DLD1 (cell line): Measurements from ENCODE around the gene GRAMD1A.
"Not testable (repeated sequence)": the region's sequence is repeated elsewhere in the genome, so short reads cannot be mapped to it uniquely, and the experiment has no call there.

ENCODE experiments used
- in situ Hi-C: cut with HindIII; loops from 2 replicates; pipeline ENCODE4 v1.10.0; 2017; ENCODE audit warnings: low sequenced_read_pairs

Gene GRAMD1A

DNA sequence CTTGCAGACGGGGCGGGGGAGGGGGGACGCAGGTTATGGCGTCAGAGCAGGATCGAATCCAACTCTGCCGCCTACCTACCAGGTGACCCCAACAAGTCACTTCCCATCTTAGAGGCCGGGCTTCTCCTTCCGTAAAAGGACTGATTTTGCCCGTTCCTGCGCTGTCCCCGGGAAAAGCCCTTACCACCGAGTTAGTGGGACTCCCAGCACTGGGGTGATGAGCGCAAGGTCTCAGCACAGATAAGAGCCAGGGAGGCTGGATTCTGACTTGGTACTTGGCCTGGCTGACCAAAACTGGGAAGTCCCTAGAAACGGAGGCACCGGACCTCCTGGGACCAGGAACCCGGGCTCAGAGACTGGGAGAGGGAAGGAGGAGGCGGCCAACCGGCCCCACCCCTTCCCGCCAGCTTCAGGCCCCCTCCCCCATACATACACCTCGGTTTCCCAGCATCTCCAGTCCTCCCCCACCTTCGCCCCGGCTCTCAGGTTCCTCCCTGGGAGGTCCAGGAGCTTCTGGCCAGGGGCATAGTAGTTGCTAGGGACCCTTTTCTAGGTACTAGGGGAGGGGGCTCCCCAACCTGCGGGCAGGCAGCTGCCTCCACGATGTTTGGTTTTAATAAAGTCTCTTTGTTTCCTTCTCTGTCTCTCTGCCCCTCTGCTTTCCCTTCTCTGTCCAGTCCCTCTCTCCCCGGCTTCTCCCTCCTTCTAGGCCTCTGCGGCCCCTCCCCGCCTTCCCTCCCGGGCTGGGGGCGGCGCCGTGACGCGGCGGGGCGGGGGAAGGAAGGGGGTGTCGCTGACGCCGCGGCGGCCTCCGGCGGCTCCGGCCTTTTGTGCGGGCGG lies at the start of gene GRAMD1A:
GRAMD1A (plus strand) TSS at position 826 of the 840 bp plus-strand sequence. CDS start 156 bp downstream, outside the sequence.
- in situ Hi-C loops = no loop called here

DNA sequence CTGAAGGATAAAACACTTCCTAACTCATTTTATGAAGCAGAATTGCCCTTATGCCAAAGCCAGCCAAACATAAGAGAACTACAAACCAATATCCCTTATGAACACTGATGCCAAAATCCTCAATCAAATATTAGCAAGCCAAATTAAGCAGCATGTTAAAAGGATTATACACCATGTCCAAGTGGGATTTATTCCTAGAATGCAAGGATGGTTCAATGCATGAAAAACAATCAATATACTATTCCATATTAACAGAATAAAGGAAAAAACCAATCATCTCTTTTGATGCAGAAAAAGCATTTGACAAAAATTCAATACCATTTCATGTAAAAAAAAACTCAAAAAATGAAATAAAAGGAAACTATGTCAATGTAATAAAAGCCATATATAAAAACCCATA lies 47.0 kb upstream of the GRAMD1A start:
- in situ Hi-C loops = no loop called here

DNA sequence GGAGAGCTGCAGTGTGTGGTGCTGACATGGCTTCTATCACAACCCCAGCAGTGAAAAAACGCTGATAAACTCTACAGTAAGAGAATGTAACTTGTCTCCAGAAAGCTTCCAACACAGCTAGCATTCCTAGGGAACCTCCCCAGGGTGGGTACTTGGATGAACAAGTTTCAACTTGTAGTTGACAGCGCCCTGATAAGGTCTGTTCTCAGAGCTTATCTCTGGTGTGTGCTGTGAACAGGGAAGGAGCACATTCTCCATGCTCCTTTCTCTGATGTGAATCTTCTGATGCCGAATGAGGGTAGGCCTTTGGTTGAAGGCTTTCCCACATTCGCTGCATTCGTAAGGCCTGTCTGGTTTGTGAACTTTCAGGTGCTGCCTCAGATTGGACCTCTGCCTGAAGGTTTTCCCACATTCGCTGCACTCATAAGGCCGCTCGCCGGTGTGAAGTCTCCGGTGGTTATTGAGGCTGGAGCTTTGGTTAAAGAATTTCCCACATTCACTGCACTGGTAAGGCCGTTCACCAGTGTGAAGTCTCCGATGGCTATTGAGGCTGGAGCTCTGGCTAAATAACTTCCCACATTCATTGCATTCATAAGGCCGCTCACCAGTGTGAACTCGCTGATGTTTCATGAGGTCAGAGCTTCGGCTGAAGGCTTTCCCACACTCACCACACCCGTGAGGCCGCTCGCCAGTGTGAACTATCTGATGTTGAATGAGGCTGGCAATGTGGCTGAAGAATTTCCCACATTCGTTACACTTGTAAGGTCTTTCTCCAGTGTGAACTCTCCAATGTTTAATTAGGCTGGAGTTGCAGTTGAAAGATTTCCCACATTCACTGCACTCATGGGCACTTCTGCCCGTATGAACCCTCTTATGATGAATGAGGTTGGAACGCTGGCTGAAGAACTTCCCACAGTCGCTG lies 42.0 kb upstream of the GRAMD1A start:
- in situ Hi-C loops = no loop called here

DNA sequence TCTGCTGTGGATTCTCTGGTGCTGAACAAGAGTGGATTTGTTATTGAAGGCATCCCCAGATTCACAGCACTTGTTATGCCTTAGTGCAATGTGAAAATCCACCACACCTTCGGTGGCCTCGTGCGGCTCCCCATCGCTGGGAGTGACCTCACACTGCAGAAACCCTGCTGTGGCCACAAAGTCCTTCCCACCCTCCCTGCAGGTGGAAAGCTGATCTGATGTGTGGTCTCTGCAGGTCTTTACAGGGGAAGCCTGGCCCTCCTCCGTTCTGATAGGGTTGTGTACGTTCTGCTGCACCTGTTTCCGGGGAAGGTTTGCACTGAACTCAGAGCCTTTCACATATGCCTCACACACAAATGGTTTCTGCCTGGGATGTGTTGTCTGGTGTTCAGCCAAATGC lies 41.1 kb upstream of the GRAMD1A start:
- in situ Hi-C loops = no loop called here

DNA sequence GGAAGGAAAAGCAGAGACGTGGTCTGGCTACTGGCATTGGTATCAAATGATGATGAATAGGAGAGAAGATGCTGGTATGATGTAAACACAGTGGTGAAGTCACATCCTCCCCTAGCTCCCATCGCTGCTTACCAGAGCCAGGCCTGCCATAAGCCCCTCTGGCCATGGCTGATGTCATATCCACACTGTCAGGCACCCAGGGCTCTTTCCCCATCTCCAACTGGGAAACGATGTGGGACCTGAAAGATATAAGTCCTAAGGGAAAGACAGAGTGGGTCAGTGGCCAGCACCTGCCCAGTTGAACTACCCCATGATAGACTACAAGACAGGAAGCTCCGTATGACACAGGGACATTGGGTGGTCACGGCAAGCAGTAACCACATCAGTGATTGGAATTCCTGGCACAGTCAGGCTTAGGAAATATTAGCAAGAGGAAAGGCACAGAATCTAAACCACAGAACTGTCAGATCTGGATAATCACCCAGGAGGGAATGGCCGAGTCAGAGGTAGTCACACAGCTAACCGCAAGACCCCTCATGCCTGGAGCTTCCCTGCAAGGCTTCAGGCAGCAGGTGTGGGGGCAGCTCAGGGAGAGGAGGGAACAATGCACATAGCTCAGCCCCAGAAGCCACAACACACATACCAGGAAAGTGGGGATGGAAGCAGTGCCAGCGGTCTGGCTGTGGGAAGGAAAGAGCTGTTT lies 39.9 kb upstream of the GRAMD1A start:
- in situ Hi-C loops = no loop called here

DNA sequence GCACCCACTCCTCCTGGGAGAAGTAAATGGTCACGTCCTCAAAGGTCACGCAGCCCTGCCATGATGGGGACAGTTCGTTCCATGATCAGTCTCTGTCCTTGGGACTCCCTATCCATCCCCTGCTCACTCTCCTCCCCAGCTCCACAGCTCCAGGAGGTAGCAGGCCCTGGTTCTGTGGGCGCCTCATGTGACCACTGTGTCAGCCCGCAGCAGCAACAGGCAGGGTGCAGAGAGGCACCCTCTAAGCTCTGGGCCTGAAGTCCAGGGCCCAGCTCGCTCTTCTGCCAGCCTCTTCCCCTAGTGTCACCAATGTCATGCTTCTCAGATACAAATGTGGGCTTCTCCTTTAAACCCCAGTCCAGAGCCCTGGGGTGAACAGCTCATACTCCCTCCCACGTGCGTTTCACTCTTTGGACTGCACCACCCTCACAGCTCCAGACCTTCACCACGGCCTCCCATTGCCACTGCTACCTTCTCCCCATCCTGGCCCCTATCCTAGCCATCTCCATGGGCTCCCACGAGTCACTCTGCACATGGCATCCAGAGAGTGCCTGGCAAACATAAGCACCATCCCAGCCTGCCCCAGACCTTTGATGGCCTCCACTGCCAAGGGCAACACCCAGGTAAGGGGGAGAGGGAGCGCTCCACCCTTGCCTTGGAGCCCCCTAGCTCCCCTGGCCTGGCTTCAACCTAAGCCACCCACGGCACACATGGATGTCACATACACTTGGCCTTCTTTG lies 39.0 kb upstream of the GRAMD1A start:
- in situ Hi-C loops = no loop called here

DNA sequence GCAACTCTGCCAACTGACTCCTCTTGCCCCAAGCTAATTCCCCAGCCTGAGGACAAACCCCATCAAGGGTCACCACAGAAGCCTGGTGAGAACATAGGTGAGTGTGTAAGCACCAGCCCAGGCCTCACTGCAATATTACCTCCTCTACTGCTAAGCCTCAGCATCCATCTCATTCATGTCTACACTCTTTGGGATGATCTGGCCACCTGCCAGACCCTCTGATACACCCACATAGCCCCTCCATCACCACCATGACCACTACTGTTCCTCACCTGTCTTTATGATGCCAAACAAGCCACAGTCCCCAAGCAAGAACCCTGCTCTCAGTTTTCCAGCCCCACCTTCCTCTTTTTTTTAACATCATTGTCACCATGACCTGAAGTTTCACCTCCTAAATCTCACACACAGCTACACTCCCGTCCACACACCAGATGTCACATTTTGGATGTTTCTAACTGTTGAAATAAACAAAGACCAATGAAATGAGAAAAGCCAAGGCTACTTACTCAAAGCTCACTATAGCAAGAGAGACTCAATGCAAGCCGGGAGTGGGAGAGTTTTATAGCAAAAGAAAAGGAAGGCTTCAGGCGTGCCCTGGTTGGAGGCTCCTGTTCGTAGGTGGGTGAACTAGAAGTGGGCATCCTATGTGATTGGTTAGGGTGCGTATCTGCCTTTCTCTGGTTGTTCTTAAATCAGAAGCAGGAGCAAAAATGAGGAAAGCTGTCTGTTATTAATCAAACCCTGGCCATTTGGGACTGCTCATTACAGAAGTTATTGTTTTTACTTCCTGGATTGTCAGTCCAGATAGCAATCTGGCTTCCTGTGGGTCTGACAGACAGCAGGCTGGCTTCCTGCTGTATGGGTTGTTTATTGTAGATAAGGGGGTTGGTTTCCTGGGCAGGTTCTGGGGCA lies 38.1 kb upstream of the GRAMD1A start:
- in situ Hi-C loops = no loop called here

DNA sequence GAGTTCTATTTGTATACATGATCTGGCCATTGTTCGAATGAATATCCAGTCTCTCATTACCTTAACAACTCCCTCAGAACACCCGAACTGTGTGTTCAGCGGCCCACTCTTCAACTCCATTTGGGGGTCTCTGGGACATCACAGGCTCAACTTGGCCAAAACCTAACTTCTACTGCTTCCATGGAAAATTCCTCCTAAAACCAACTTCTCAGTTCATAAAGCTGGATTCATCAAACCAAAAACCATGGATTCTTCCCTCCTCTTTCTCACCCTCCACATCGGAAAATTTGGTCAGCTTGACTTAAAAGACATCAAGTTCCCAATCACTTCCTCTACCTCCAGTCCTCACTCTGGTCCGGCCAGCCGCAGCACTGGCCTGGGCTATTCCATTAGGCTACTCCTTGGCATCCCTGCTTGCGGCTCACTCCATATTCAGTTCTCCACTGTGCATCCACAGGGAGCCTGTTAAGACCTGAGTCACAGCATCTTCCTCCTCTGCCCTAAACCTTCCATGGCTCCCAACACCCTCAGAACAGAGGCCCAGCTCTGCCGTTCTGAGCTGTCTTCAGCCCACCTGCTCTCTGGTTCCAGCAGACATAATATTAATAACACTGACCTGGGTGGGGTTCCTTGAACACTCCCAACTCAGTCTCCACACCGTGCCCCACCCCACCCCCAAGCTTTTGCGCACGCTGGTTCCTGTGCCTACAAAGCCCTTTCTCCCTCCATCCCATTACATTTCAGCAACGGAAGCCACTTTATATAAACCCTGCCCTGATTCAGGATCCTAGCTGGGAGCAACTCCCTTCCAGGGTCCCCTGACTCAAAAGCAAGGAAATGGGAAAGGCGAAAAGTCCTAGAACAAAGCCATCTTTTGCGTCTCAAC lies 37.2 kb upstream of the GRAMD1A start:
- in situ Hi-C loops = no loop called here

DNA sequence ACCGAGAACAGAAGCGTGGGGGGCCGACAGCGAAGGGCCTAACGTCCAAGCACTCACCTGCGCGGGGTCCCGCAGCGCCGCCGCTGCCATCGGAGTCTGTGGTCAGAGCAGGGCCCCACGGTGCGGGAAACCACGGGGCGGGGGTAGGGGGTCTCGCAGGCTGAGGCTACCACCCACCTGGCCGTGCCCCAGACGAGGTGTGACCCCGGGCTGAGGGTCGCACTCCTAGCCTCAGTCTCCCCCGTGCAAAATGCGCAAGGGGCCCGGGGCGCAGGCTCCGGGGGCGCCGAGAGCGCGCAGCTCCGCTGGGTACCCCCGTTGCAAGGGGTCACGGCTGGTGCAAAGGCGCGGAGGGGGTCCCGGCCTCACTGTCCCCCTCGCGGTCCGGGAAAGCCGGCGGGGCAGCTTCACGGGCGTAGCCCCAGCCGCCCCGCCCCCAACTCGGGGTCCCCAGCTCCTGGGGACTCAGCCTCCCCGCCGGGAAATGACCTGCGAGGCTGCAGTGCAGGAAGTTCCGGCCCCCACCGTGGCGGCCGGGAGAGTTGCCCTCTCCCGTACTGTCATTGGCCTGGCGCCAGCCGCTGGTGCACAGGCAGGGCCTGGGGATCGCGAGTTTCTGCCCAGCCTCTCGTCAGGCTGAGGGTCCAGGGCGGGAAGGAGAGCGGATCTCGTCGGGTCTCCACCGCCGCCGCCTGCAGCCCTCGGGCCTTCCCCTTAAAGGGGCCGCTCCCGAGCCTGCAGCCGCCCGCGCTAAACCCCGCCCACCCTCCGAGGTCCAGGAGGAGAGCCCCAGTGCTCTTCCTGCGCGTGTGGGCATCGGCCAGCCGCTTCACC lies 36.3 kb upstream of the GRAMD1A start, which contains the start of gene ZNF792:
ZNF792 (minus strand) TSS at position 657 of the 834 bp plus-strand sequence; CDS start at position 90, 567 bp downstream.
- in situ Hi-C loops = no loop called here

DNA sequence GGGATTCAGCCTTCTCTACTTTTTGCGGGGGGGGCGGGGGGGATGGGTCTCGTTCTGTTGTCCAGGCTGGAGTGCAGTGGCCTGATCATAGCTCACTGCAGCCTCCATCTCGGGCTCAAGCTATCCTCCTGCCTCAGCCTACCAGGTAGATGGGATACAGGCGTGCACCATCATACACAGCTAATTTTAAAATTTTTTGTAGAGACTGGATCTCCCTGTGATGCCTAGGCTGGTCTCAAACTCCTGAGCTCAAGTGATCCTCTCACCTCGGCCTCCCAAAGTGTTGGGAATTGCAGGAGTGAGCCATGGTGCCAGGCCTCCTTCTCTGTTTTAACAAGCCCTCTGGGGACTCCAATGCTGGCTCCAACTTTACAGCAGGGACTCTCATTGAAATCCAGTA lies 35.5 kb upstream of the GRAMD1A start:
- in situ Hi-C loops = no loop called here

DNA sequence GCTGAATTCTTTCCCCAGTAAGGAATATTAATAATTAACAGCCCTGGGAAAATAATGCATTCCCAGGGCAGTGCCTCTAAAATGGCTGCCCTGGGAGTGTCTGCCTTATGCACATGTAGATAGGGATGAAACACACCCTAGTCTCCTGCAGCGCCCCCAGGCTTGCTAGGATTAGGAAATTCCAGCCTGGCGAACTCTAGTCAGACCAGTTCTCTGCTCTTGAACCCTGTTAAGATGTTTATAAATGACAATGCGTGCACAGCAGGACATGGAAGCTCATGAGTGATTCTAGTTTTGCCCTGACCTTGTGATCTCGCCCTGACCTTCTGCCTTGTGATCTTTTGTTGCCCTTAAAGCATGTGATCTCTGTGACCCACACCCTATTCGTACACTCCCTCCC lies 34.6 kb upstream of the GRAMD1A start:
- in situ Hi-C loops = not testable (repeated sequence)

DNA sequence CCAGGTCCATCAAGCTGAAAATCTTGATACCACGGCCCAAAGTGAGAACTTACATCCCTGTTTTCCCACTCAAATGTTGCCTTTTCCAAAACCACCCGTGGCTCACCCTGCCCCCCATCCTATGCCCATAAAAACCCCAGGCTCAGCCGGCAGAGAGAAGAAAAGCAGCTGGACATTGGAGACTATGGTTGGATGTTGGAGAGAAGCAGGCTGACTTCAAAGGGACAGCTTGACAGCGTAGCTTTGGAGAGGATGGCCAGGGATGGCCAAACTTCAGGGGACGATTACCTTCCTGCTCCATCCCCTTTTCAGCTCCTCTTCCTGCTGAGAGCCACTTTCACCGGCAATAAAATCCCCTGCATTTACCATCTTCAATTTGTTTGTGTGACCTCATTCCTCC lies 32.6 kb upstream of the GRAMD1A start:
- in situ Hi-C loops = no loop called here

DNA sequence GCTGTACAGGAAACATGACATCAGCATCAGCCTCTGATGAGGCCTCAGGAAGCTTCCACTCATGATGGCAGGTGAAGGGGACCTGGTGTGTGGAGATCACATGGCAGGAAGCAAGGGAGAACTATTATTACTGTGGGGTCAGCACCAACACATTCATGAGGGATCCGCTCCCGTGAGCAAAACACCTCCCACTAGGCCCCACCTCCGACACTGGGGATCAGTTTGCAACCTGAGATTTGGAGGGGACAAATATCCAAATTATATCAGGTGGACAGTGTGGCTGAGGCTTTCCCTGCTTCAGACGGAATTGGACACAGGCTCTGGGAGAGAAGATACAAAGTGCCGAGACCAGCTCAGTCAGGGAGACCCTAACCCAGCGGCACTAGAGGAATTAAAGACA lies 30.4 kb upstream of the GRAMD1A start:
- in situ Hi-C loops = loop anchor here (10.0 kb wide), 1 partner anchor 65 kb away; no protein-coding TSS in a partner anchor

DNA sequence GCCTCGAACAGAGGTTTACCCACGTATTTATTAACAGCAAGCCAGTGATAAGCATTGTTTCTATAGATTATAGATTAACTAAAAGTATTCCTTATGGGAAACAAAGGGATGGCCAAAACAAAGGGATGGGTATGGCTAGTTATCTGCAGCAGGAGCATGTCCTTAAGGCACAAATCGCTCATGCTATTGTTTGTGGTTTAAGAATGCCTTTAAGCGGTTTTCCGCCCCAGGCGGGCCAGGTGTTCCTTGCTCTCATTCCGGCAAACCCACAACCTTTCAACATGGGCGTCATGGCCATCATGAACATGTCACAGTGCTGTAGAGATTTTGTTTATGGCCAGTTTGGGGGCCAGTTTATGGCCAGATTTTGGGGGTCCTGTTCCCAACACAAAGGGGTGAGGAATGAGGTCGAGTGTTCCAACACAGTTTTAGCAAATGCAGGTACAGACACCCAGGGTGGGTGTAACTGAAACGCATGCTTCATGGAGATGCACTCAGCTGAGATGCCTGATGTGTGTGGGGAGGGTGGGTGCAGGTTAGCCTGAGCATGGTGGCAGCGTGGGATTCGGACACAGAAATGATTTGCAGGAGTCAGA lies 29.8 kb upstream of the GRAMD1A start:
- in situ Hi-C loops = loop anchor here (10.0 kb wide), 1 partner anchor 65 kb away; no protein-coding TSS in a partner anchor

DNA sequence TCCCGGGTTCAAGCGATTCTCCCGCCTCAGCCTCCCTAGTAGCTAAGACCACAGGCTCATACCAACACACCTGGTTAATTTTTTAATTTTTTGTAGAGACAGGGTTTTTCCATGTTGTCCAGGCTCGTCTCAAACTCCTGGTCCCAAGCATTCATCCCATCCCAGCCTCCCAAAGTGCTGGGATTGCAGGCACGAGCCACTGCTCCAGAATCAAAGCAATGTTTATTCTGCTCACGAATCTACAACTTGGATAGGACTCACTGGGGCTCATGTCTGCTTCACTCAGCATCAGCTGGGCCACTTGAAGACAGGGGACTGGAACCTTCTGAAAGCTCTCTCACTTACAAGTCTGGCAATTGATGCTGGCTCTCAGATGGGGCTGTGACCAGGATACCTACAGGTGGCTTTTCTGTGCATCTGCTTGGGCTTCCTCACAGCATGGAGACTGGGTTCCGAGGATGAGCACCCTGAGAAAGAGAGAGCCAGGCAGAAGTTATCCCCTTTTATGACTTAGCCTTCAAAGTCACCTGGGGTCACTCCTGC lies 27.9 kb upstream of the GRAMD1A start:
- in situ Hi-C loops = loop anchor here (10.0 kb wide), 1 partner anchor 67 kb away; no protein-coding TSS in a partner anchor

DNA sequence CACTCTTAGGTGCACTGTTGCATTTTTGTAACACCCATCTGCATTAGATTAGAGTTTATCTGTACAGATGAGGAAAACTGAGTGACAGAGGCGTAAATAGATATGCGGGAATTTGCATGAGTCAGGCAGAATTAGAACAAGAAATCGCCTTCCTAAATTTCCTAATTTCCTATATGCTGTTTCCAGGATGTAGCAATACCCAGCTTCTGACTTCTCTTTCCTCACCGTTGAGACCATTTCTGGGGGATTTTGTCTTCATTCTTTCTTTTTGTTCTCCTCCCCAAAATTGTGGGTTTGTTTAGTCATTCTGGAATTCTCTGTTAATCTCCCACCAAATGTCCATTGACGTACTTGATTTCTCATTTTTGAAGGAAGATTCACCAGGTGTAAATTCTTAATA lies 25.5 kb upstream of the GRAMD1A start:
- in situ Hi-C loops = loop anchor here (10.0 kb wide), 1 partner anchor 70 kb away; no protein-coding TSS in a partner anchor
